Myocyte (in vitro differentiated cells): ENCODE data around the gene KASH5. TPM values are rescaled to one million over a fixed set of nuclear protein-coding genes. Genes with fewer than 3 reads are reported as not detected.

Source experiments
- DNase-seq: peaks from one replicate; pipeline ENCODE4 v3.0.0-alpha.2; 2012; ENCODE audit warnings: low read depth
- polyA plus RNA-seq: library from polyadenylated mRNA; unstranded; fragments of >200 nt; gene quantifications from one replicate; pipeline ENCODE4 v1.2.1, GENCODE V29; 2012; ENCODE audit warnings: missing spikeins
- total RNA-seq: library from RNA; depleted of rRNA; stranded (reverse); fragments of >200 nt; gene quantifications from 2 replicates; pipeline ENCODE4 v1.2.3, GENCODE V29; 2014

Gene KASH5
- total RNA-seq = not detected in 2 replicates
- not detected for polyA plus RNA-seq

- no peak for DNase-seq
Measured at GRCh38 chr19:49387936-49388372, at the start of gene KASH5. TSS of gene KASH5 (plus strand) at chr19:49388249. CDS start at chr19:49390884, 2,635 bp downstream.

- DNase-seq = no peak
Measured at GRCh38 chr19:49338691-49339300, 49.3 kb upstream of the KASH5 start.

GRCh38 chr19:49339301-49340068 is 48.6 kb upstream of the KASH5 start:
- no peak for DNase-seq

GRCh38 chr19:49340069-49340864 is 47.8 kb upstream of the KASH5 start:
- DNase-seq = no peak

GRCh38 chr19:49340865-49341718 is 47.0 kb upstream of the KASH5 start:
- DNase-seq = no peak

GRCh38 chr19:49342291-49342721 is 45.7 kb upstream of the KASH5 start:
- DNase-seq = no peak

- DNase-seq = no peak
Measured at GRCh38 chr19:49343123-49343522, 44.9 kb upstream of the KASH5 start.

- DNase-seq = no peak
Measured at GRCh38 chr19:49344505-49345423, 43.3 kb upstream of the KASH5 start.

- no peak for DNase-seq
Measured at GRCh38 chr19:49347191-49347590, 40.9 kb upstream of the KASH5 start.

- DNase-seq = peak; percentile 44
Measured at GRCh38 chr19:49347835-49348234, 40.2 kb upstream of the KASH5 start.

- DNase-seq = no peak
Measured at GRCh38 chr19:49348305-49349189, 39.5 kb upstream of the KASH5 start.

GRCh38 chr19:49349567-49349966 is 38.5 kb upstream of the KASH5 start:
- no peak for DNase-seq

- DNase-seq = no peak
Measured at GRCh38 chr19:49355909-49356353, 32.1 kb upstream of the KASH5 start.

GRCh38 chr19:49356382-49356781 is 31.7 kb upstream of the KASH5 start:
- DNase-seq = no peak

- DNase-seq = no peak
Measured at GRCh38 chr19:49357186-49357585, 30.9 kb upstream of the KASH5 start.

GRCh38 chr19:49359851-49360820 is 27.9 kb upstream of the KASH5 start:
- DNase-seq = peak; percentile 10

GRCh38 chr19:49361438-49362047 is 26.5 kb upstream of the KASH5 start:
- DNase-seq = peak; percentile 89
